Breast epithelium (tissue), 3 donors: ENCODE results near the gene ZCCHC9.

Experiments used
- POLR2AphosphoS5 ChIP-seq, 3 donors: sonication (generic); formaldehyde crosslinking; IDR thresholded peaks; one replicate each; pipeline ENCODE4 v1.6.1; 2017; ENCODE audit warnings: antibody characterized with exemption in 3 of 3
- TF ChIP-seq, protein P1 (sequence below), 3 donors: fragments of 450-650 bp; IDR thresholded peaks; one replicate each; pipeline ENCODE4 v1.5.1; 2016 to 2017; ENCODE audit warnings: antibody characterized with exemption in 3 of 3, mild to moderate bottlenecking in 3 of 3, moderate library complexity in 3 of 3

DNA sequence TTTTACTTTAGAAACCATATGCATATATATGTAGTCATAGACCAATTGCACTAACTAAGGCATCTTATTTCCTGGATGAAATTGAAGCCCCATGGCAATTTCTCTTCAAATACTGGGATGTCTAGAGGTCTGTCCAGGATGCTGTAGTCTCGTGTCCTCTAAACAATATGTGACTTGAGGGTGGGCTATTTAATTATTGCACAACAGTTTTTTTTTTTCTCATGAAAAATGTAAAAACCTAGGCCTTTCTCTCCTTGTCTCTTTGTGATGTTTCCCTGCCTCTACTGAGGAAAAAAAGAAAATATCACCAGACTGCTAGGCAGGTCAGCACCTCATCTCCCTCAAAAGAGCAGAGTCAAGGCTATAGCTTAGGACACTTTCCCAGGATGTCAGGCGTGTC, 34.6 kb downstream of the ZCCHC9 start:
- TF ChIP-seq, protein P1, sequence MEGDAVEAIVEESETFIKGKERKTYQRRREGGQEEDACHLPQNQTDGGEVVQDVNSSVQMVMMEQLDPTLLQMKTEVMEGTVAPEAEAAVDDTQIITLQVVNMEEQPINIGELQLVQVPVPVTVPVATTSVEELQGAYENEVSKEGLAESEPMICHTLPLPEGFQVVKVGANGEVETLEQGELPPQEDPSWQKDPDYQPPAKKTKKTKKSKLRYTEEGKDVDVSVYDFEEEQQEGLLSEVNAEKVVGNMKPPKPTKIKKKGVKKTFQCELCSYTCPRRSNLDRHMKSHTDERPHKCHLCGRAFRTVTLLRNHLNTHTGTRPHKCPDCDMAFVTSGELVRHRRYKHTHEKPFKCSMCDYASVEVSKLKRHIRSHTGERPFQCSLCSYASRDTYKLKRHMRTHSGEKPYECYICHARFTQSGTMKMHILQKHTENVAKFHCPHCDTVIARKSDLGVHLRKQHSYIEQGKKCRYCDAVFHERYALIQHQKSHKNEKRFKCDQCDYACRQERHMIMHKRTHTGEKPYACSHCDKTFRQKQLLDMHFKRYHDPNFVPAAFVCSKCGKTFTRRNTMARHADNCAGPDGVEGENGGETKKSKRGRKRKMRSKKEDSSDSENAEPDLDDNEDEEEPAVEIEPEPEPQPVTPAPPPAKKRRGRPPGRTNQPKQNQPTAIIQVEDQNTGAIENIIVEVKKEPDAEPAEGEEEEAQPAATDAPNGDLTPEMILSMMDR (IDR thresholded peaks at IDR 0.05), result no peak
- no peak for TF ChIP-seq POLR2AphosphoS5 (IDR thresholded peaks at IDR 0.05)
